NCI-H446 (cell line): ENCODE data around the gene PPP1CA.
"Not testable (repeated sequence)": the region's sequence is repeated elsewhere in the genome, so short reads cannot be mapped to it uniquely, and the experiment has no call there.

Experiments
- DNase-seq, 2 experiments: peaks; one replicate each; lab custom pipeline; 2025; lab: John Stamatoyannopoulos, UW

Gene PPP1CA

GRCh38 chr11:67434395-67434881, 32.8 kb upstream of the PPP1CA start:
- DNase-seq = no peak

GRCh38 chr11:67433536-67434394, 32.1 kb upstream of the PPP1CA start:
- DNase-seq = no peak

- DNase-seq = no peak
Measured at GRCh38 chr11:67432655-67433349, 31.1 kb upstream of the PPP1CA start.

GRCh38 chr11:67431346-67432249, 29.9 kb upstream of the PPP1CA start:
- DNase-seq = no peak

GRCh38 chr11:67429722-67430121, 28.1 kb upstream of the PPP1CA start:
- no peak for DNase-seq

- no peak for DNase-seq
Measured at GRCh38 chr11:67429038-67429668, 27.5 kb upstream of the PPP1CA start.

- peak; percentile 97 to 99 for DNase-seq
Measured at GRCh38 chr11:67428052-67429001, 26.7 kb upstream of the PPP1CA start, which contains the start of gene RPS6KB2. RPS6KB2 (plus strand) TSS chr11:67428494; CDS start chr11:67428546, 52 bp downstream.

GRCh38 chr11:67427364-67427859, 25.8 kb upstream of the PPP1CA start:
- not testable (repeated sequence) for DNase-seq

- DNase-seq = no peak
Measured at GRCh38 chr11:67423891-67424613, 22.4 kb upstream of the PPP1CA start.

GRCh38 chr11:67423466-67423865, 21.8 kb upstream of the PPP1CA start:
- no peak for DNase-seq

- DNase-seq = no peak
Measured at GRCh38 chr11:67422891-67423290, 21.2 kb upstream of the PPP1CA start.

GRCh38 chr11:67421430-67422031, 19.9 kb upstream of the PPP1CA start:
- DNase-seq = no peak

GRCh38 chr11:67420646-67421429, 19.2 kb upstream of the PPP1CA start:
- DNase-seq = peak; percentile 70 to 94

GRCh38 chr11:67420147-67420645, 18.5 kb upstream of the PPP1CA start:
- DNase-seq = no peak

- DNase-seq = no peak
Measured at GRCh38 chr11:67419325-67420049, 17.8 kb upstream of the PPP1CA start.

- DNase-seq = peak in 1 of 2 experiments; percentile 76
Measured at GRCh38 chr11:67418476-67419281, 17.0 kb upstream of the PPP1CA start.
